ENCODE data around the gene USP32.

DNA sequence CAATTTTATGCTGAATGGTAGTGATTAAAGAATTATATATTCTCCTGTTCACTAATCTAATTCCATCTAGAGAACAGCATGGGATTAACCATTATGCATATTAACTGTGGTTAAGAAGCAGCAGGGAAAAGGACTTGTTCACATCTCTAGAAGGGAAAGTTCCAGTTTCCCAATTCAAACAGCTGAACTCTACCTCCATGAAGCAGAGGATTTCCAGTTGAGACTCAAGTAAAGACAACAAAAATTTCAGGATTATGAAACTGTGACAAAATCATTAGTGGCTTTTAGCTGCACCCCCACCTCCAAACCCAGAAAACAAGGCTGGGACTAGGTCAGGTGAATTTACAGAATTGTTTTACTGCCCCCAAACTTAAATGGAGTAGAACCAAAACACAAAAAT is 73.6 kb downstream of the USP32 start:
- TF ChIP-seq EP300 (IDR thresholded peaks at IDR 0.05; ENCODE audit: borderline replicate concordance in 1 of 2, control insufficient read depth in 1 of 2, low read depth in 2 of 2, low read length in 2 of 2) (no peak), CTCF (IDR thresholded peaks at IDR 0.05 in 2 of 3, conservative IDR thresholded peaks at IDR 0.05 in 1 of 3; ENCODE audit: control insufficient read depth in 2 of 3, extremely low read depth in 1 of 3, insufficient read depth in 1 of 3, low read depth in 3 of 3, low read length in 3 of 3) (no peak), CBX3 (IDR thresholded peaks at IDR 0.05; ENCODE audit: borderline replicate concordance, low read depth) (no peak), MYC (IDR thresholded peaks at IDR 0.05; ENCODE audit: insufficient read depth, insufficient read length, insufficient replicate concordance, low read length, severe bottlenecking) (no peak), CREB1 (IDR thresholded peaks at IDR 0.05; ENCODE audit: low read depth) (no peak), HCFC1 (IDR thresholded peaks at IDR 0.05; ENCODE audit: low read length) (no peak), IRF3 (IDR thresholded peaks at IDR 0.05) (no peak), MAX (IDR thresholded peaks at IDR 0.05; ENCODE audit: low read depth, low read length) (no peak)
- TF ChIP-seq, protein P1, sequence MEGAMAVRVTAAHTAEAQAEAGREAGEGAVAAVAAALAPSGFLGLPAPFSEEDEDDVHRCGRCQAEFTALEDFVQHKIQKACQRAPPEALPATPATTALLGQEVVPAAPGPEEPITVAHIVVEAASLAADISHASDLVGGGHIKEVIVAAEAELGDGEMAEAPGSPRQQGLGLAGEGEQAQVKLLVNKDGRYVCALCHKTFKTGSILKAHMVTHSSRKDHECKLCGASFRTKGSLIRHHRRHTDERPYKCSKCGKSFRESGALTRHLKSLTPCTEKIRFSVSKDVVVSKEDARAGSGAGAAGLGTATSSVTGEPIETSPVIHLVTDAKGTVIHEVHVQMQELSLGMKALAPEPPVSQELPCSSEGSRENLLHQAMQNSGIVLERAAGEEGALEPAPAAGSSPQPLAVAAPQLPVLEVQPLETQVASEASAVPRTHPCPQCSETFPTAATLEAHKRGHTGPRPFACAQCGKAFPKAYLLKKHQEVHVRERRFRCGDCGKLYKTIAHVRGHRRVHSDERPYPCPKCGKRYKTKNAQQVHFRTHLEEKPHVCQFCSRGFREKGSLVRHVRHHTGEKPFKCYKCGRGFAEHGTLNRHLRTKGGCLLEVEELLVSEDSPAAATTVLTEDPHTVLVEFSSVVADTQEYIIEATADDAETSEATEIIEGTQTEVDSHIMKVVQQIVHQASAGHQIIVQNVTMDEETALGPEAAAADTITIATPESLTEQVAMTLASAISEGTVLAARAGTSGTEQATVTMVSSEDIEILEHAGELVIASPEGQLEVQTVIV (IDR thresholded peaks at IDR 0.05; ENCODE audit: borderline replicate concordance, partially characterized antibody), result no peak

Measured in GM12878 (cell line).